GM18861 (cell line): ENCODE data around the gene SYTL3.

Experiments used
- ATAC-seq: cut with Tn5 transposase; IDR thresholded peaks from one replicate; pipeline ENCODE4 v1.9.1; 2021; ENCODE audit not compliant: unreplicated experiment

Gene SYTL3

GRCh38 chr6:158717341-158718330 lies 67.8 kb downstream of the SYTL3 start:
- ATAC-seq, result peak; percentile 55

GRCh38 chr6:158718461-158719046 lies 68.7 kb downstream of the SYTL3 start:
- no peak for ATAC-seq

- no peak for ATAC-seq
Measured at GRCh38 chr6:158722176-158722729, 72.4 kb downstream of the SYTL3 start.

GRCh38 chr6:158725704-158726103 lies 75.8 kb downstream of the SYTL3 start:
- no peak for ATAC-seq

- ATAC-seq, result no peak
Measured at GRCh38 chr6:158729906-158730540, 80.2 kb downstream of the SYTL3 start.

- no peak for ATAC-seq
Measured at GRCh38 chr6:158730541-158730907, 80.7 kb downstream of the SYTL3 start.

- no peak for ATAC-seq
Measured at GRCh38 chr6:158735009-158735408, 85.2 kb downstream of the SYTL3 start.

- no peak for ATAC-seq
Measured at GRCh38 chr6:158737082-158737709, 87.3 kb downstream of the SYTL3 start.

- ATAC-seq, result no peak
Measured at GRCh38 chr6:158737710-158738615, 88.1 kb downstream of the SYTL3 start.

- no peak for ATAC-seq
Measured at GRCh38 chr6:158739673-158740072, 89.8 kb downstream of the SYTL3 start.

GRCh38 chr6:158743033-158743651 lies 93.3 kb downstream of the SYTL3 start:
- no peak for ATAC-seq

- no peak for ATAC-seq
Measured at GRCh38 chr6:158744986-158745430, 95.2 kb downstream of the SYTL3 start.

- no peak for ATAC-seq
Measured at GRCh38 chr6:158751224-158751623, 101.4 kb downstream of the SYTL3 start.

GRCh38 chr6:158751921-158752320 lies 102.1 kb downstream of the SYTL3 start:
- ATAC-seq, result no peak

- no peak for ATAC-seq
Measured at GRCh38 chr6:158752613-158753012, 102.8 kb downstream of the SYTL3 start.

- no peak for ATAC-seq
Measured at GRCh38 chr6:158753811-158754210, 104.0 kb downstream of the SYTL3 start.

- ATAC-seq, result no peak
Measured at GRCh38 chr6:158754738-158755137, 104.9 kb downstream of the SYTL3 start.

GRCh38 chr6:158755636-158756035 lies 105.8 kb downstream of the SYTL3 start:
- ATAC-seq, result no peak

- ATAC-seq, result no peak
Measured at GRCh38 chr6:158756126-158756525, 106.3 kb downstream of the SYTL3 start.
